Germinal center (tissue), 1 donor: Measurements from ENCODE around the gene BAX.
"Not testable (repeated sequence)": the region's sequence is repeated elsewhere in the genome, so short reads cannot be mapped to it uniquely, and the experiment has no call there.

Experiments used
- DNase-seq: peaks from one replicate; pipeline ENCODE4 v3.0.0; 2012; ENCODE audit warnings: mixed read lengths, low spot score

Gene BAX

DNA sequence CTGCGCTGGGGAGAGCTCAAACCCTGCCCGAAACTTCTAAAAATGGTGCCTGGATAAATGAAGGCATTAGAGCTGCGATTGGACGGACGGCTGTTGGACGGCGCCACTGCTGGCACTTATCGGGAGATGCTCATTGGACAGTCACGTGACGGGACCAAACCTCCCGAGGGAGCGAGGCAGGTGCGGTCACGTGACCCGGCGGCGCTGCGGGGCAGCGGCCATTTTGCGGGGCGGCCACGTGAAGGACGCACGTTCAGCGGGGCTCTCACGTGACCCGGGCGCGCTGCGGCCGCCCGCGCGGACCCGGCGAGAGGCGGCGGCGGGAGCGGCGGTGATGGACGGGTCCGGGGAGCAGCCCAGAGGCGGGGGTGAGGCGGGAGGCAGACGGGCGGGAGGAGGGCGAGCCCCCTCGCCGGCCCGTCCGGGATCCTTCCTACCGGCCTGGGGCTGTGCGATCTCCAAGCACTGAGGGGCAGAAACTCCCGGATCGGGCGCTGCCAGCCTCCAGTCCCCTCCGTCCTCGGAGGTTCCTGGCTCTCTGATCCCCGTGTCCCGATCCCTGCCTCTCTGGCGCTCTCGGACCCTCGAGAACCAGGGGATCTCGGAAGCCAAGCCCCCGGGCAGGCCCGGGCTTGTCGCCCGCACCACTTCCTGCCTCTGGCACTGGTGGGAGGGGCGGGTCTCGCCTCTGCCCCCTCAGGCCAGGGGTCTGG is at the start of gene BAX:
Gene BAX (plus strand): TSS at position 281 of the 713 bp plus-strand sequence. CDS start 54 bp downstream, at position 335.
- peak; percentile 93 for DNase-seq

- no peak for DNase-seq
These were observed 49.0 kb upstream of the BAX start for GRCh38 chr19:48905664-48906063.

DNA sequence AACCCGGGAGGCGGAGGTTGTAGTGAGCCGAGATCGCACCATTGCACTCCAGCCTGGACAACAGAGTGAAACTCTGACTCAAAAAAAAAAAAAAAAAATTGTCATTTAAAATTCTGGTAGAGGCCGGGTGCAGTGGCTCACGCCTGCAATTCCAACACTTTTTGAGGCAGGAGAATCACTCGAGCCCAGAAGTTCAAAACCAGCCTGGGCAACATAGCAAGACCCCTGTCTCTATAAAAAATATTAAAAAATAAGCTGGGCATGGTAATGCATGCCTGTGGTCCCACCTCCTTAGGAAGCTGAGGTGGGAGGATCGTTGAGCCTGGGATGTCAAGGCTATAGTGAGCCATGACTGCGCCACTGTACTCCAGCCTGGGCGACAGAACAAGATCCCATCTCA is 48.4 kb upstream of the BAX start:
- no peak for DNase-seq

GRCh38 chr19:48907671-48908070 is 47.0 kb upstream of the BAX start:
- no peak for DNase-seq

GRCh38 chr19:48909424-48910077 is 45.1 kb upstream of the BAX start:
- not testable (repeated sequence) for DNase-seq

- DNase-seq, result no peak
These were observed 43.9 kb upstream of the BAX start for GRCh38 chr19:48910803-48911202.

DNA sequence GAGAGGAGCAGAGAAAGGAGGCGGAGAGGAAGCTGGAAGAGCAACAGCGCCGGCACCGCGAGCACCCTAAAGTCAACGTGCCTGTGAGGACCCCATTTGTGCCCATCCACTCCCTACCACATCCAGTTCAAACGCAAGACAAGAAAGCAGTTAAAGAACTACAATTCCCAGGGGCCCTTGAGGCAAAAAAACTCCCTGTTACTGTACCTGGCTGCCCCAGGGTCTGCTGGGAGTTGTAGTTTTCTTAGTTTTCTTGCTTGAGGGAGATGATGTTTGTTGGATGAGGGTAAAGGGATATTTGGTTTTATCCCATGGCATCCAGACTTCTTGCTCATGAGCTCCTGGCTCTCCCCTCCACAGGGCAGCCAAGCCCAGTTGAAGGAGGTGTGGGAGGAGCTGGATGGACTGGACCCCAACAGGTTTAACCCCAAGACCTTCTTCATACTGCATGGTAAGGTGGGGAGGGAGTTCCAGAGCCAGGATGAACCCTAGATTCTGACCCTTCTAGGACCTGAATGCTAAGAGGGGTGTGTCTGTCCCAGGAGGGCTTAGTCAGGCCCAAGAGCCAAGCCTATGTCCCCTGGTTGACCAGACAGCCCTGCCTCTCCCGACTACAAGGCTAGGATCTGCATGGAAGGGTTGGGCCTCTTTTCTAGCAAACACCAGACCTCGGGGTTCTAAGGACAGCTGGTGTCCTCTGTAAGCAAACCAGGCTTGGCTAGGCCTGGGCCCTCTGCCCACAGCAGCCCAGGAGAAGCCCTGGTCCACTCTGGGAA is 41.4 kb upstream of the BAX start:
- peak; percentile 58 for DNase-seq

DNA sequence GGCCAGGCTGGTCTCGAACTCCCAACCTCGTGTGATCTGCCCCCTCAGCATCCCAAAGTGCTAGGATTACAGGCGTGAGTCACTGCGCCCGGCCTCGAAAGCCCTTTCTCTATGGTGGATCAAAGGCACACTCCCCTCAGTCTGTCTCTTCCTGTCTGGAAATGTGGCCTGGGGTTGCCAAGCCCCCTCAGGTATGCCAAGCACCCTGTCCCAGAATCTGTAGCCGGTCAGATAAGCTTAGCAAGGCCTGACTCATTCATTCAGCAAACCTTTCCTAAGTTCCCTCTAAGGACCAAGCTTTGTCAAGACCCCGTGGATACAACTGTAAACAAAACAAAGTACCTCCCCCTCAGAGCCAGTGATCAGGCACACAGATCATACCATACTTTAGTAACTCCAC is 40.5 kb upstream of the BAX start:
- DNase-seq, result no peak

DNA sequence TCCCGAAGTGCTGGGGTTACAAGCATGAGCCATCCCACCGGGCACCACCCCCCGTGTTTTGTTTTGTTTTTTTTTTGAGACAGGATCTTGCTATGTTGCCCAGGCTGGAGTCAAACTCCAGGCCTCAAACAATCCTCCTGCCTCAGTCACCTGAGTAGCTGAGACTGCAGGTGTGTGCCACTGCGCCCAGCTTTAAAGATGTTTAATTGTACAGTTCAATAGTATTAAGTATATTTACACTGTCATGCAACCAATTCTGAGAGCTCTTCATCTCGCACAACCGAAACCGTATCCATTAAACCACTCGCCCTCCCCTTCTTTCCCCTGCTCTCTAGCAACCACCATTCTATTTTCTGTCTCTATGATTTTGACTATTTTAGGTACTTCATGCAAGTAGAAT is 38.9 kb upstream of the BAX start:
- no peak for DNase-seq

DNA sequence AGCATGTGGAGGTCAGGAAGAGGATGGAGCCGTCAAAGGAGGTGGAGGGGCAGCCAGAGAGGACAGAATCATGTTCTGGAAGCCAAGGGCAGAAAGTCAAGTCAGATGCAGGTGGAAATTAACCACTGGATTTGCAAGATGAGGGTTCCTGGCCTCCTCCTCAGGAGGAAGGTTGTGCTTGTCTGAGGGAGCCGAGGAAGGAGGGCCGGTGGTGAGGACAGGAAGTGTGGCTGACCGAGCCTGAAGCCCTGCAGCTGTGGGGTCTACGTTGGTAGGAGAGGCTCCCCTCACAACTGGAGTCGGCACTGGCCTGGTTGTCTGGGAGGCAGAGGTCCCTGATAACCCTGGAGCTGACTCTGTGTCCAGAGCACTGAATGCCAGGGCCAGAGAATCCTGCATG is 36.6 kb upstream of the BAX start:
- no peak for DNase-seq

GRCh38 chr19:48918801-48919247 is 35.9 kb upstream of the BAX start:
- peak; percentile 58 for DNase-seq

DNA sequence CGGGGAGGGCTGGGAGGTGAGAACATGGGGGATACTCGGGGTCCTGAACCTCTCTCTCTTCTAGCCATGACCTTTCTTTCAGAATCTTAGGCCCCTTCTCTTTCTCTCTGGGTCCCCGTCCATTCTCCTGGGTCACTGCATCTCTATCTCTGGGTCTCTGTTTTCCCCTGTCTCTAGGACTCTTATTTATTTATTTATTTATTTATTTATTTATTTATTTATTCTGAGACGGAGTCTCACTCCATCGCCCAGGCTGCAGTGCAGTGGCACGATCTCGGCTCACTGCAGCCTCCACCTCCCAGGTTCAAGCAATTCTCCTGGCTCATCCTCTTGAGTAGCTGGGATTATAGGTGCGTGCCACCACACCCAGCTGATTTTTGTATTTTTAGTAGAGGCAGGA is 35.4 kb upstream of the BAX start:
- DNase-seq, result not testable (repeated sequence)

DNA sequence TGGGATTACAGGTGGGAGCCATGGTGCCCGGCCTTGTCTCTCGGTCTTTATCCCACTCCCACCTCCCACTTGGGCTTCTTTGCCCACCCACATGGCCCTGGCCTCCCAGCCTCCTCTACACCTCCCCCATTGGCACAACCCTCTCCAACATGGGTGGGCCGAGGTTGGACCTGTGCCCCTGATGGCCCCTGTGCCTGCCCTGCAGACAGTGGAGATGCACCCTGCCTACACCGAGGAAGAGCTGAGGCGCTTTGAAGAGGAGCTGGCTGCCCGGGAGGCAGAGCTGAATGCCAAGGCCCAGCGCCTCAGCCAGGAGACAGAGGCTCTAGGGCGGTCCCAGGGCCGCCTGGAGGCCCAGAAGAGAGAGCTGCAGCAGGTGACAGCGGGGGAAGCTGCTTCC is 33.7 kb upstream of the BAX start:
- no peak for DNase-seq

DNA sequence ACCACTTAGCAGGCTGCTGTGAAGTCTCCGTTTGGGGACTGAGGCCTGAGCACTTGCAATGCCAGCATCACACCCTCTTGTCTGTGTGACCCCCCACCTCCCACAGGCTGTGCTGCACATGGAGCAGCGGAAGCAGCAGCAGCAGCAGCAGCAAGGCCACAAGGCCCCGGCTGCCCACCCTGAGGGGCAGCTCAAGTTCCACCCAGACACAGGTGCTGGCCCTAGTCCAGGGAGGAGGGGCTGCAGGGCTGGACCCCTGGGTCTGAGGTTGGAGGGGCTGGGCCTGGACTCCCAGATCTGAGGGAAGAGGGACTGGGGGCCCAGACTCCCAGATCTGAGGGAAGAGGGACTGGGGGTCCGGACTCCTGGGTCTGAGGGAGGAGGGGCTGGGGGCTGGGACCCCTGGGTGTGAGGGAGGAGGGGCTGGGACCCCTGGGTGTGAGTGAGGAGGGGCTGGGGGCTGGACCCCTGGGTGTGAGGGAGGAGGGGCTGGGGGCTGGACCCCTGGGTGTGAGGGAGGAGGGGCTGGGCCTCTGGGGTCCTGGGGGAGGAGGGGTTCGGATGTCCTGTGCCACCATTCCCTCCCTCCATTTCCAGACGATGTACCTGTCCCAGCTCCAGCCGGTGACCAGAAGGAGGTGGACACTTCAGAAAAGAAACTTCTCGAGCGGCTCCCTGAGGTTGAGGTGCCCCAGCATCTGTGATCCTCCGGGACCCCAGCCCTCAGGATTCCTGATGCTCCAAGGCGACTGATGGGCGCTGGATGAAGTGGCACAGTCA is 32.8 kb upstream of the BAX start:
- DNase-seq, result no peak

GRCh38 chr19:48922548-48923490 is 31.9 kb upstream of the BAX start:
- no peak for DNase-seq

DNA sequence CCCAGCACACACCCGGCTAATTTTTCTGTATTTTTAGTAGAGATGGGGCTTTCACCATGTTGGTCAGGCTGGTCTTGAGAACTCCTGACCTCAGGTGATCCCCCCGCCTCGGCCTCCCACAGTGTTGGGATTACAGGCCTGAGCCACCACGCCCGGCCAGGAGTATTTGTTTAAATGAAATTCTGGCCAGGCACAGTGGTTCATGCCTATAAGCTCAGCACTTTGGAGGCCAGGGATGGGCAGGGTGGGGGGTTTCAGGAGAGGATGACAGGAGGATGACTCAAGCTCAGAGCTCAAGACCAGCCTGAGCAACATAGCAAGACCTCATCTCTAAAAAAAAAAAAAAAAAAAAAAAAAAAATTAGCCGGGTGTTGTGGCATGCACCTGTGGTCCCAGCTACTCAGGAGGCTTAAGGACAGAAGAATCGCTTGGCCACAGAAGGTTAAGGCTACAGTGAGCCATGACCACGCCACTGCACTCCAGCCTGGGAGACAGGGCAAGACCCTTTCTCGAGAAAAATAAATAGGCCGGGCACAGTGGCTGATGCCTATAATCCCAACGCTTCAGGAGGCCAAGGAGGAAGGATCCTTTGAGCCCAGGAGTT is 29.3 kb upstream of the BAX start:
- no peak for DNase-seq

- DNase-seq, result not testable (repeated sequence)
These were observed 28.8 kb upstream of the BAX start for GRCh38 chr19:48925890-48926289.

DNA sequence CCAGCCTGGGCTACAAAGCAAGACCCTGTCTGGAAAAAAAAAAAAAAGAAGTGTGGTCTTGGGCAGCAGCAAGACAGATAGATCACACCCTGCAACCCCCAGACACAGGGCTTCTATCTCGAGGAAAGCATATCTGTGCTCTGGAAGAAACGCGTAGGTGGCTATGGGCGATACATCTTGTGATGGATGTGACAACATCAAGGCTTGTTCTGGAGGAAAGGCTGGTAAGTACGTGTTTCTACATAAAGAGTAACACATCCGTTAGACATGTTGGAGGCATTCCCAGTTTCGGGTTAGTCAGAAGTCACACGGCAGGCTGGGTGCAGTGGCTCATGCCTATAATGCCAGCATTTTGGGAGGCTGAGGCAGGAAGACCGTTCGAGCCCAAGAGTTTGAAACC is 27.8 kb upstream of the BAX start:
- no peak for DNase-seq

GRCh38 chr19:48927692-48928091 is 27.0 kb upstream of the BAX start:
- not testable (repeated sequence) for DNase-seq

DNA sequence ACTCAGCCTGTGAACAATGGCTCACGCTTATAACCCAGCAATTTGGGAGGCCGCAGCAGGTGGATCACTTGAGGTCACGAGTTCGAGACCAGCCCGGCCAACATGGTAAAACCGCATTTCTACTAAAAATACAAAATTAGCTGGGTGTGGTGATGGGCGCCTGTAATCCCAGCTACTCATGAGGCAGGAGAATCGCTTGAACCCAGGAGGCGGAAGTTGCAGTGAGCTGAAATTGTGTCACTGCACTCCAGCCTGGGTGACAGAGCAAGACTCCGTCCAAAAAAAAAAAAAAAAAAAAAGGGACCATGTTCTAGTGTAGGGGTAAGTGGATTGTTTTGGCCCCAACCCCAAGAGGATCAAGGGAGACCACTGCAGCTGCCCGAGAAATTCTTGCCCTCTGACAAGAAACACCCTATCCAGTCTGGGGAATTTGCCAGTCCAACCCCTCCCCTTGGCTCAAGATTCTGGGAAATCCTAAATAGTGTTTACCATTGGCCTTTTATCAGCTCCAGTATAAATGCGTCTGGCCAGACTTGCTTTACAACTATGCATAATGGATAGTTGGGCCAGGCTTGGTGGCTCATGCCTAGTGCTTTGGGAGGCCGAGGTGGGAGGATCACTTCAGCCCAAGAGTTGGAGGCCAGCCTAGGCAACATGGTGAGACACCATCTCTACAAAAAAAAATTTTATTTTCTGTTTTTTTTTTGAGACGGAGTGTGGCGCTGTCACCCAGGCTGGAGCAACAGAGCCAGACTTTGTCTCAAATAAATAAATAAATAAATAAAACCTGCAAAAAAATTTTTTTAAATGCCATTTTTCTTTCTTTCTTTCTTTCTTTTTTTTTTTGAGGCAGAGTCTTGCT is 26.3 kb upstream of the BAX start:
- DNase-seq, result no peak
